Mucosa of descending colon (tissue), 3 donors: ENCODE results near the gene TRDMT1. TPM values are rescaled to one million over a fixed set of nuclear protein-coding genes. Genes with fewer than 3 reads are reported as not detected.

Source experiments
- ATAC-seq: fragments of 200-7000 bp; cut with Tn5 transposase; one replicate; pipeline ENCODE4 v1.9.1; 2020; ENCODE audit warnings: mild to moderate bottlenecking, moderate library complexity
- DNase-seq, 3 donors: peaks; one replicate each; pipeline ENCODE4 v3.0.0-alpha.2; 2020
- H3K36me3 ChIP-seq: fragments of 200-600 bp; one replicate; pipeline ENCODE4 v1.8.0; 2021; ENCODE audit warnings: low read depth, mild to moderate bottlenecking
- H3K4me1 ChIP-seq: fragments of 200-600 bp; one replicate; pipeline ENCODE4 v1.8.0; 2021; ENCODE audit warnings: low read depth, mild to moderate bottlenecking
- H3K4me3 ChIP-seq: fragments of 200-600 bp; one replicate; pipeline ENCODE4 v1.8.0; 2021; ENCODE audit warnings: mild to moderate bottlenecking
- H3K9me3 ChIP-seq: fragments of 200-600 bp; one replicate; pipeline ENCODE4 v1.8.0; 2021; ENCODE audit warnings: mild to moderate bottlenecking
- intact Hi-C, 2 donors: fragments of 100-400 bp; cut with DNase I in 1 of 2; cut with micrococcal nuclease in 1 of 2; formaldehyde crosslinking; loops; one replicate each; pipeline versions ENCODE4 v1.11.0 to v1.11.1; 2022; cut with DNase I, micrococcal nuclease
- total RNA-seq, 3 donors: library from RNA; stranded (reverse); fragmentation: NEBNext Ultra II Directional in 2 of 3; extraction: Animal tissue kit (Norgen Biotek cat#: 25700) in 2 of 3; gene quantifications; one replicate each; pipeline versions ENCODE4 v1.2.1 to v1.2.4, GENCODE V29; 2021 to 2023
- TF ChIP-seq, protein P1 (sequence below): fragments of 200-600 bp; IDR thresholded peaks from one replicate; pipeline ENCODE4 v1.8.0; 2022; ENCODE audit warnings: antibody characterized with exemption, mild to moderate bottlenecking
- donor health status: DM: no; HTN: no; CAD: no; lungs with moderate emphysema.
- donor health status: DM: no; HTN: no; CAD: no.
- donor health status: DM: no; HTN: yes; CAD: no.

Gene TRDMT1
- total RNA-seq, 3 donors from 2014 or later: 4.7 to 7.8 (median 7.4) TPM

DNA sequence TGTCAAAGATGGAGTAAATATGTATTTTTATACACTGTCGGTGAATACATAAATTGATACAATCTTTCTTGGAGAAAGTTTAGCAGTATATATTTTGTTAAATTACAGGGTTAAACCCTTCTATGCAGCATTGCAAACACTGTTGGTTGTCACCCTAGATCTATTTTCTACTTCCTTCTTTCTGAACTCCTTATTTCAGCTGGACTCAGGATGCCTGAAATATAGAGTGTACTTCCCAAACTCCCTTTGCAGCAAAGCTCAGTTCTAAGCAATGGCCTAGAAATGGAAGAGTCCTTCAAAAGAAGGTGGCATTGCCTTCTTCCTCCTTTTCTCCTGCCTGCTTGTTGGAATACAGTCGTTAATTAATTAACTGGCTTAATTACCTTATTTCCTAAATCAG, 92.4 kb downstream of the TRDMT1 start:
- intact Hi-C loops: no loop called here
- TF ChIP-seq, protein P1, sequence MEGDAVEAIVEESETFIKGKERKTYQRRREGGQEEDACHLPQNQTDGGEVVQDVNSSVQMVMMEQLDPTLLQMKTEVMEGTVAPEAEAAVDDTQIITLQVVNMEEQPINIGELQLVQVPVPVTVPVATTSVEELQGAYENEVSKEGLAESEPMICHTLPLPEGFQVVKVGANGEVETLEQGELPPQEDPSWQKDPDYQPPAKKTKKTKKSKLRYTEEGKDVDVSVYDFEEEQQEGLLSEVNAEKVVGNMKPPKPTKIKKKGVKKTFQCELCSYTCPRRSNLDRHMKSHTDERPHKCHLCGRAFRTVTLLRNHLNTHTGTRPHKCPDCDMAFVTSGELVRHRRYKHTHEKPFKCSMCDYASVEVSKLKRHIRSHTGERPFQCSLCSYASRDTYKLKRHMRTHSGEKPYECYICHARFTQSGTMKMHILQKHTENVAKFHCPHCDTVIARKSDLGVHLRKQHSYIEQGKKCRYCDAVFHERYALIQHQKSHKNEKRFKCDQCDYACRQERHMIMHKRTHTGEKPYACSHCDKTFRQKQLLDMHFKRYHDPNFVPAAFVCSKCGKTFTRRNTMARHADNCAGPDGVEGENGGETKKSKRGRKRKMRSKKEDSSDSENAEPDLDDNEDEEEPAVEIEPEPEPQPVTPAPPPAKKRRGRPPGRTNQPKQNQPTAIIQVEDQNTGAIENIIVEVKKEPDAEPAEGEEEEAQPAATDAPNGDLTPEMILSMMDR: no peak

DNA sequence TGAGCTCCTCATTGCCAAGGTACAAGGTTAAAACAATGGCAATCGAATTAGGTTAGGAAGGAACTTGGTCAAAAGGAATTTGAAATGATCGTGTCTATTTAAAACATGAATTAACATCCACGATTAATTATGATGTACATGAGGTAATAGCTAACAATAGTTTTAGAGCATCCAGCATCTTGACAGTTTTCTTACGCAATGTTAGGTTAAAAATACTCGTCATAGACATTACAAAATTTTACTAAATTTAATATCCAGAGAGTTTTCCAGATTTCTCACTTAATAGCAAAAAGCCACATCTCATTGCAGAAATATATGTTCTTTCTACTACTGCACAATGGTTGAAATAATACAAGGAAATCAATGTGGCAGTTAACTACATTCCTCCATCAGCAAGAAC, 94.5 kb downstream of the TRDMT1 start:
- Histone ChIP-seq H3K4me1 (no peaks in the 10 kb centered on the region), H3K4me3 (no peak overlapping the region), H3K36me3 (no peaks in the 10 kb centered on the region), H3K9me3 (no peaks in the 10 kb centered on the region)
- intact Hi-C loops: no loop called here
- DNase-seq (no peak), ATAC-seq (no peak)
- TF ChIP-seq, protein P1: no peak

More for the DNA sequence above, 92.4 kb downstream of the TRDMT1 start:
- H3K4me1 ChIP-seq: no peaks in the 10 kb centered on the region
- ATAC-seq (no peak), DNase-seq (no peak)
- H3K9me3 ChIP-seq: no peaks in the 10 kb centered on the region
- no peak overlapping the region for H3K4me3 ChIP-seq
- no peaks in the 10 kb centered on the region for H3K36me3 ChIP-seq

DNA sequence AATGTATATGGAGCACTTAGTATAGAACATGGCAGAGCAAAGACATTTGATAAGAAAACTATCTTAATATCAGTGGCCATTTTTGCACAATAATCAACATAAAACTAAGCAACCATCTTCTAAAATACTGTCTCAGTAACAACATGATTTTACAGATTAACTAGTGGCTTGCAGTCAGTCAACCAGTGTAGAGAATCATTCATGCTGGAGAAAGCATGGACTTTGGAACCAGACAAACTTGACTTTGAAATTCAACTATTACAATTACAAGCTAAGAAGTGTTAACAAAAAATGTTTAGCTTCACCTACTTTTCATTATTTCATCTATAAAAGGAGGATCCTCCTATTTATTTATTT, 99.6 kb downstream of the TRDMT1 start:
- Histone ChIP-seq H3K9me3 (no peaks in the 10 kb centered on the region), H3K4me1 (no peaks in the 10 kb centered on the region), H3K4me3 (no peak overlapping the region), H3K36me3 (no peaks in the 10 kb centered on the region)
- ATAC-seq (no peak), DNase-seq (no peak)
- TF ChIP-seq, protein P1: no peak
- intact Hi-C loops: no loop called here

DNA sequence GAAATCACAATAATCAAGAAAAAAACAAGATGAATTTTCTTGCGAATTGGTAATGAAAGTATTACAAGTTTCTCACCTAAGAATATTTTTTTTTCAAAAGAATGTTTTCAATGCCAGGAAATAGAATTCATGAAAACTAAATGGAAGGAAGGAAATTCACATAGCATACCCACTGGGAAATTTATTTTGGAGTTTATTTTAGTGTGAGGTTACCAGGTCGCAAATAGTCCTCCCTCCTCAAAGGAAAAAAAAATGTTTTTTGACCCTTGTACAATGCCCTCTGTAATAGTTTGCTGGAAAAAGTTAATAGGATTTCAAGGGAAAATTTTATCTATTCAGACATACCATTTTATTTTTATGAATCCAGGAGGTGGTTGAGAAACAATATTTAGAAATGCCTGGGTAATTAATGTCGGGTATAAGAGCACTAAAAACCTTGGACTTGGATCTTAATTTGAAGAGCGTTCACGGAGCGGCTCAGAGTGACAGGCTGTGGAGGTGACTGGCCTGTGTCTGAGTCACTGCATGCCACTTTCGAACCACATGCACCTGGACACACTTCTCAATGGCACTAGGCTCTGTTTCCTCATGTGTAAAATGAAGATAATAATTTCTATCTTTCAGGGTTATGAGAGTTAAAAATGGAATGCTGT, 100.1 kb downstream of the TRDMT1 start:
- intact Hi-C loops: no loop called here
- no peak overlapping the region for H3K4me3 ChIP-seq
- H3K4me1 ChIP-seq: no peaks in the 10 kb centered on the region
- peak; percentile 83 for ATAC-seq
- TF ChIP-seq, protein P1: no peak
- no peak for DNase-seq
- no peaks in the 10 kb centered on the region for H3K9me3 ChIP-seq
- H3K36me3 ChIP-seq: no peaks in the 10 kb centered on the region

DNA sequence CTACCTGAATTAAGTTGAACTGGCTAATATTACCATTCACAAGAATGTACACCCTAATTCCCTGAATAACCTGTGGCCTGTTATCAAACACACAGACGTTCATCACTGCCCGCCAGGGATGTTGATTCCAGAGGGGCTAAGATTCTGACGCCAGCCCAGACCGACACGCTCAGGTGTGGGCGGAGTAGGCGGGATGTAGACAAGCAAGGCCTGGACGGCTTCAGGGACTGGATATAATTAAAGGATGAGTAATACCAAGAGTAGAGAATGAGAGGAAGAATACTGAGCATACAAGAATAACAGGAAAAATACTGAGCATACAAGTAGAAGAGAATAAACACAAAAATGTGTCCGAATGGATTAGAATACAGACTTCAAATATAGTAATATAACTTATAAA, 100.9 kb downstream of the TRDMT1 start:
- ATAC-seq: no peak
- TF ChIP-seq, protein P1: no peak

DNA sequence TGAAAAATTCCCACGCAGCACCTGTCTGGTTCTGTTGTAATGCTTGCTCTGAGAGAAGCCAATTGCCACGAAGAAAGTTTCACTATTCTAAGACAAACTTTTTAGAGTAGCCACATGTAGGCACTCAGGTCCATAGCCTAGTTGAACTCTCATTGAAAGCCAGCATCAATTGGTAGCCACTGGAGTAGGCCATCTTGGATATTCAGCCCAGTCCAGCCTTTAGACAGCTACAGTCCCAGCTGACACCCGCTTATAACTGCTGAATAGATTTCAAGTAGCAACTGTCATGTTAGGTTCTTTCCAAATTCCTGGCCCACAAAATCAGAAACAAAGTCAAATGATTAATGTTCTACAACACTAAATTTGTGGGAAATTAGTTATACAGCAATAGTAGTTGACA, 103.5 kb downstream of the TRDMT1 start:
- H3K9me3 ChIP-seq: no peaks in the 10 kb centered on the region
- no peaks in the 10 kb centered on the region for H3K4me1 ChIP-seq
- no peak for DNase-seq
- no peak for ATAC-seq
- TF ChIP-seq, protein P1: no peak
- no peaks in the 10 kb centered on the region for H3K36me3 ChIP-seq
- intact Hi-C loops: no loop called here
- H3K4me3 ChIP-seq: no peak overlapping the region

More for the DNA sequence above, 100.9 kb downstream of the TRDMT1 start:
- DNase-seq: no peak
- Histone ChIP-seq H3K36me3 (no peaks in the 10 kb centered on the region), H3K4me3 (no peak overlapping the region), H3K9me3 (no peaks in the 10 kb centered on the region), H3K4me1 (no peaks in the 10 kb centered on the region)
- intact Hi-C loops: no loop called here
